HL-60 (cell line): ENCODE results near the gene PITPNC1.

ENCODE experiments used
- CTCF ChIP-seq: IDR thresholded peaks from one replicate; pipeline ENCODE4 v1.5.1; 2011; ENCODE audit warnings: low read length, control low read depth, inconsistent platforms; ENCODE audit not compliant: insufficient read depth
- GABPA ChIP-seq: IDR thresholded peaks from 2 replicates; pipeline ENCODE4 v1.6.1; 2012; ENCODE audit warnings: low read depth
- POLR2AphosphoS5 ChIP-seq: IDR thresholded peaks from 2 replicates; pipeline ENCODE4 v1.6.1; 2012; ENCODE audit warnings: low read depth
- SPI1 ChIP-seq: IDR thresholded peaks from 2 replicates; pipeline ENCODE4 v1.6.1; 2012; ENCODE audit warnings: low read depth, mild to moderate bottlenecking, borderline replicate concordance
- TF ChIP-seq, protein P1 (sequence below): IDR thresholded peaks from 2 replicates; pipeline ENCODE4 v1.6.1; 2012; ENCODE audit warnings: low read depth; ENCODE audit not compliant: insufficient replicate concordance

DNA sequence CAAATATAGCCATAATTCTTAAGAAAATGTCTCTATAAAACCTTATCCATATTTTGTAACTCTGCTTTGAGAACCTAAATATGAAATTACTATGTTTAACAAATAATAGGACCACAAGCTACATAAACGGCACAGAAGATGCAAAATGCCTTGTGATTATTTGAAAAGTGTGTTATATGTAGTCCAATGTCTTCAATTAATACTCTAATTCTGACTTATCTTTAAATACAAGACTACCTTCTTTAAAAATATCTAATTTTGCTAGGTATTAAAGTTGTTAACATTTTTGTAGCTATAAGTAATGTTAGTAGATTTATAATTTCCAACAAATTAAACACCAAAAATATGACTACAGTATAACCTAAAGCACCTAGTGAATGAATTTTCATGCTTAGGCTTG is 27.7 kb upstream of the PITPNC1 start:
- TF ChIP-seq CTCF (no peak), SPI1 (no peak), POLR2AphosphoS5 (no peak), GABPA (no peak)
- TF ChIP-seq, protein P1, sequence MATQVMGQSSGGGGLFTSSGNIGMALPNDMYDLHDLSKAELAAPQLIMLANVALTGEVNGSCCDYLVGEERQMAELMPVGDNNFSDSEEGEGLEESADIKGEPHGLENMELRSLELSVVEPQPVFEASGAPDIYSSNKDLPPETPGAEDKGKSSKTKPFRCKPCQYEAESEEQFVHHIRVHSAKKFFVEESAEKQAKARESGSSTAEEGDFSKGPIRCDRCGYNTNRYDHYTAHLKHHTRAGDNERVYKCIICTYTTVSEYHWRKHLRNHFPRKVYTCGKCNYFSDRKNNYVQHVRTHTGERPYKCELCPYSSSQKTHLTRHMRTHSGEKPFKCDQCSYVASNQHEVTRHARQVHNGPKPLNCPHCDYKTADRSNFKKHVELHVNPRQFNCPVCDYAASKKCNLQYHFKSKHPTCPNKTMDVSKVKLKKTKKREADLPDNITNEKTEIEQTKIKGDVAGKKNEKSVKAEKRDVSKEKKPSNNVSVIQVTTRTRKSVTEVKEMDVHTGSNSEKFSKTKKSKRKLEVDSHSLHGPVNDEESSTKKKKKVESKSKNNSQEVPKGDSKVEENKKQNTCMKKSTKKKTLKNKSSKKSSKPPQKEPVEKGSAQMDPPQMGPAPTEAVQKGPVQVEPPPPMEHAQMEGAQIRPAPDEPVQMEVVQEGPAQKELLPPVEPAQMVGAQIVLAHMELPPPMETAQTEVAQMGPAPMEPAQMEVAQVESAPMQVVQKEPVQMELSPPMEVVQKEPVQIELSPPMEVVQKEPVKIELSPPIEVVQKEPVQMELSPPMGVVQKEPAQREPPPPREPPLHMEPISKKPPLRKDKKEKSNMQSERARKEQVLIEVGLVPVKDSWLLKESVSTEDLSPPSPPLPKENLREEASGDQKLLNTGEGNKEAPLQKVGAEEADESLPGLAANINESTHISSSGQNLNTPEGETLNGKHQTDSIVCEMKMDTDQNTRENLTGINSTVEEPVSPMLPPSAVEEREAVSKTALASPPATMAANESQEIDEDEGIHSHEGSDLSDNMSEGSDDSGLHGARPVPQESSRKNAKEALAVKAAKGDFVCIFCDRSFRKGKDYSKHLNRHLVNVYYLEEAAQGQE, result no peak
